NT2/D1 (cell line): ENCODE results near the gene GRAMD1B.
A peak's percentile ranks its signal among the peaks of the same experiment; 100 is the strongest.

Experiments used
- DNase-seq: peaks from one replicate; pipeline ENCODE4 v3.0.0-alpha.2; 2011; ENCODE audit warnings: low read depth, low spot score
- H3K27me3 ChIP-seq: 2 replicates; pipeline ENCODE4 v1.6.0; 2011; ENCODE audit warnings: mild to moderate bottlenecking; ENCODE audit not compliant: insufficient read length, insufficient read depth
- H3K36me3 ChIP-seq: 2 replicates; pipeline ENCODE4 v1.6.1; 2011; ENCODE audit warnings: mild to moderate bottlenecking, low read length, mixed read lengths; ENCODE audit not compliant: insufficient read depth, insufficient read length
- H3K4me1 ChIP-seq: 2 replicates; pipeline ENCODE4 v1.5.1; 2011; ENCODE audit not compliant: insufficient read depth, insufficient read length
- H3K4me3 ChIP-seq: 2 replicates; pipeline ENCODE4 v1.5.1; 2011; ENCODE audit warnings: low read depth; ENCODE audit not compliant: insufficient read length
- H3K9ac ChIP-seq: 2 replicates; pipeline ENCODE4 v1.6.0; 2011; ENCODE audit warnings: low read depth; ENCODE audit not compliant: insufficient read length
- H3K9me3 ChIP-seq: 2 replicates; pipeline ENCODE4 v1.5.1; 2011; ENCODE audit warnings: mild to moderate bottlenecking, low read length; ENCODE audit not compliant: insufficient read depth
- SUZ12 ChIP-seq: IDR thresholded peaks from 2 replicates; pipeline ENCODE4 v1.6.1; 2011; ENCODE audit not compliant: insufficient read length, insufficient read depth; ENCODE audit errors: extremely low read depth
- YY1 ChIP-seq: IDR thresholded peaks from 2 replicates; pipeline ENCODE4 v1.6.1; 2011; ENCODE audit not compliant: insufficient read length, insufficient read depth
- ZNF274 ChIP-seq: IDR thresholded peaks from 2 replicates; pipeline ENCODE4 v1.6.1; 2011; ENCODE audit warnings: mild to moderate bottlenecking, low read depth, low read length

The GRAMD1B gene

DNA sequence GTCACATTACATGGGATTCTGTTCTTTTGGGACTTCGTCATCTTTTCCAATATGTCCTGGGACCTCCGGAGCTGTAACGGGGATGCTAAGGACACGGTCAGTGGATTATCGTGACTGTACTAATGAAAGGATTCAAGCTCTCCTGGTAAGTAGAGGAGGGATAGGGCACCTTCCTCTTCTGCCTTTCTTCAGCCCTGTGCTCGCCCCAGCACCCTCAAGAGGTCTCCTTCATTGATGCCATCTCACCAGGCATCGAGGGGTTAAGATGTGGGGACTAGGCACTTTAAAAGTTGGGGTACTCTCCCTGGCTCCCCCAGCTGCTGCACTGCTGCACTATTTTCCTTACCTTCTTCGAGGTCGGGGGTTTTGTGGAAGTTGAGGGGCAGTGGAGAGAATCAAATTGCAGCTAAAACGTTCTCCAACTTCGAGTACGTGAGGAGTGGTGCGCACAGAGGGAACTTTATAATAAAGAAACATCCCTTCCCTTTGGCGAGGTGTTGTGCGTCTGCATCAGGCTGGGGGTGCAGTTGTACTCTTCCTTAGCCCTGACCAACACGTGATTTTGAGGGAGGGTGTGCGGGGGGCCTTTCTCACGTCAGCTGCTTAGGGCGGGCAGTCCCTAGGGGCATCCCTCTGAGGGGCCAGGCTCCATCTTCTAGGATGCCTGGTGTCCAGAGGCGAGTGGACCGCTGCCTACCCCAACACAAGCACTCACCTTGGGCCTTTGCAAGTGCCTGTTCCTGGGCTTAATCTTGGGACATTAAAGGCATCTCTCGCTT, 96.1 kb downstream of the GRAMD1B start:
- Histone ChIP-seq H3K27me3 (no peaks in the 10 kb centered on the region), H3K36me3 (no peaks in the 10 kb centered on the region), H3K4me3 (peak overlapping the region; percentile 4), H3K9ac (peak overlapping the region; percentile 67), H3K9me3 (no peaks in the 10 kb centered on the region), H3K4me1 (peaks cover 11% of the 10 kb centered on the region)
- TF ChIP-seq YY1 (no peak), SUZ12 (no peak), ZNF274 (no peak)
- no peak for DNase-seq

DNA sequence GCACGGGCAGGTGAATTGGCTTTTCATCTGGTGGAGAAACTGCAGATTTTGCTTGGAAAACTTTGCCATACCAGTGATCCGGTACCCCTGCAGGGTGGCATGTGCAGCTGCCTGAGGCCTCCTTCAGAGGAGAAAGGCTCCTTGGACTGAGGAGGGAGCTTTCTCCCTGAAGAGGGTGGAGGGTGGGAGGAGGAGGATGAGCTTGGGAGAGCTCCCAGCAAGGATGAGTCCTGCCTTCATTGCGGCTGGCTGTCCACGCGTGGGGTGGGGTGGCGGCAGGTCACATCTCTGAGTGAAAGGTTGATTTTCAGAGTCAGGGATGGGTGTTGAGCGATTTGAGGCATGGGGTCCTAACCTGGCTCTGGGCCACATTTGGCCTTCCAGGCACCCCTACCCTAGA, 96.8 kb downstream of the GRAMD1B start:
- TF ChIP-seq YY1: no peak
- no peak for TF ChIP-seq ZNF274
- no peak for TF ChIP-seq SUZ12
- H3K4me3 ChIP-seq: peak overlapping the region; percentile 2
- no peaks in the 10 kb centered on the region for H3K36me3 ChIP-seq
- DNase-seq: no peak
- H3K27me3 ChIP-seq: no peaks in the 10 kb centered on the region
- no peaks in the 10 kb centered on the region for H3K9me3 ChIP-seq
- peaks cover 11% of the 10 kb centered on the region for H3K4me1 ChIP-seq
- H3K9ac ChIP-seq: peak overlapping the region; percentile 6

DNA sequence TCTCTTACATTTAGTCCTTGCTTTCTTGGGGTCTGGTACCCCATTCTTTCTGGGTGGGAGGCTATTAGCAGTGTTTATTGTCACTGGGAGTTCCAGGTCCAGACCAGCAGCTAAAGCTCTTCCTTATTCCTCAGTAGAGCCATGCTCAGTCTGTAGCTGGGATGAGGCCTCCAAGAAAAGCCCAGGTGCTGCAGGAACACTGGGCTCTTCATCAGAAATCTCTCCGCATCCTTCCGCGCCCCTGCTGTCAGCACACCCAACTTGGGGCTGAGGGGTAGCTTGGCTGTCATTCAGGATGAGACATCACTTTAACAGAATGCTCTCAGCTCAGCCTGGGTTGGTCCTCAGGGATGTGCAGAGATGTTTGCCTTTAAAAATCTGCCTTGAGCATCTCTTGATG, 97.5 kb downstream of the GRAMD1B start:
- peaks cover 11% of the 10 kb centered on the region for H3K4me1 ChIP-seq
- H3K36me3 ChIP-seq: no peaks in the 10 kb centered on the region
- no peak for TF ChIP-seq YY1
- TF ChIP-seq ZNF274: no peak
- TF ChIP-seq SUZ12: no peak
- H3K27me3 ChIP-seq: no peaks in the 10 kb centered on the region
- DNase-seq: no peak
- H3K9ac ChIP-seq: no peak overlapping the region
- no peaks in the 10 kb centered on the region for H3K9me3 ChIP-seq
- no peak overlapping the region for H3K4me3 ChIP-seq

DNA sequence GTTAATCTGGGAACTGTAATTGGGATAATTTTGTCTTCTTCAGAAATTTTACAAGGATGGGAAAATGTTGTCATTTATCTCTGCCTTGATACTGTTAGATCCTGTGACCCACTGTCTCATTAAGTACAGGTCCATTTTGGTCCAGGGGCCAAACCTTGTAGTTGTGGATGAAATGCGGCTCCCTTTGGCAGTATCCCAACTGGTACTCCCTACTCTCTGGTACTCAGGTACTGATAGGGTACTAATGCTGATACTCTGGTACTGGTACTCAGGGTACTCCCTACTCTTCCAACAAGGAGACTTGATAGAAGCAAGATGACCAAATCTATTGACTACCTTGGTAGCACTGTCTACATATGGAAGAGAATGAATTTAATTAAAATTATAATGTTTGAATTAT, 97.9 kb downstream of the GRAMD1B start:
- no peak for TF ChIP-seq SUZ12
- TF ChIP-seq YY1: no peak
- TF ChIP-seq ZNF274: no peak
- Histone ChIP-seq H3K36me3 (no peaks in the 10 kb centered on the region), H3K27me3 (no peaks in the 10 kb centered on the region), H3K4me1 (peaks cover 11% of the 10 kb centered on the region), H3K9me3 (no peaks in the 10 kb centered on the region), H3K9ac (no peak overlapping the region), H3K4me3 (no peak overlapping the region)
- no peak for DNase-seq

DNA sequence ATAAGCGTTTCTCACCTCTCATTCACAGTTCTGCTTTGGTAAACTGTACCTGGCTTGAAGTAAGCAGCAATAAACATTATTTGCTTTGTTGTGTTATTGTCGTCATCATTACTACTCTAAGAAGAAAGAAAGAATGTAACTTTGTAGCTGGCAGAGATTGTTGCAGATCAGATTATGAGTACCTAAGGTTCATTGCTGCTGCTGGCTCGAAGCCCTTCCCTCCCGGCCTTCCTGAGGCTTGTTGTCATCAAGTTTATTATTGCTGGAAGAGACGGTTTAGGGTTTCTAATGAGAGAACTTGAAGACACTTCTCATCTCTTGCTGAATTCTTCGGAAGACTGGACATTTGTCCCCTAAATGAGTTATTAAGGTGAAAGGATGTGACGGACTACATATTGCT, 101.3 kb downstream of the GRAMD1B start:
- H3K36me3 ChIP-seq: no peaks in the 10 kb centered on the region
- no peaks in the 10 kb centered on the region; the same call in 1 of the 2 replicates for H3K9me3 ChIP-seq
- DNase-seq: no peak
- no peak overlapping the region for H3K9ac ChIP-seq
- no peak overlapping the region for H3K4me3 ChIP-seq
- H3K27me3 ChIP-seq: no peaks in the 10 kb centered on the region
- peaks cover 3% of the 10 kb centered on the region for H3K4me1 ChIP-seq
- TF ChIP-seq ZNF274 (no peak), YY1 (no peak), SUZ12 (no peak)

DNA sequence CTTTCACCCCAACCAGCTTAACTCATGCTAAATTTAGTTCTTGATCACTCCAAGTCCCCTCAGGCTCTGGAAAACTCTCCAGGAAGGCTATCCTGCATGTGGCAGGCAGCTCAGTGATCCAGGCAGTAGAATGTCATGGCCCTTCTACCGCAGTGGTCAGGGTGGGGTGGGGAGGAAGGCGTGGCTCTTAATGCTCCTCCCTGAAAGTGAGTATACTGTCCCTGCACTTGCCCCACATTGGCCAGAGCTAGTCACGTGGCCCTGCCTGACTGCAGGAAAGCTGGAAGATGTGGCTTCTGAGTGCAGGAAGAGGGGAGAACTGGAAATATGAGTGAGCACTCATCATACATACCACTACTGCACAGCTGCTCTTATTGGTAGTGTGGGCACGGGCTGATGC, 102.1 kb downstream of the GRAMD1B start:
- no peak overlapping the region for H3K9ac ChIP-seq
- H3K9me3 ChIP-seq: no peaks in the 10 kb centered on the region; the same call in 1 of the 2 replicates
- TF ChIP-seq ZNF274 (no peak), SUZ12 (no peak), YY1 (no peak)
- H3K27me3 ChIP-seq: no peaks in the 10 kb centered on the region
- no peaks in the 10 kb centered on the region for H3K36me3 ChIP-seq
- no peak overlapping the region for H3K4me3 ChIP-seq
- H3K4me1 ChIP-seq: peaks cover 2% of the 10 kb centered on the region
- DNase-seq: no peak

DNA sequence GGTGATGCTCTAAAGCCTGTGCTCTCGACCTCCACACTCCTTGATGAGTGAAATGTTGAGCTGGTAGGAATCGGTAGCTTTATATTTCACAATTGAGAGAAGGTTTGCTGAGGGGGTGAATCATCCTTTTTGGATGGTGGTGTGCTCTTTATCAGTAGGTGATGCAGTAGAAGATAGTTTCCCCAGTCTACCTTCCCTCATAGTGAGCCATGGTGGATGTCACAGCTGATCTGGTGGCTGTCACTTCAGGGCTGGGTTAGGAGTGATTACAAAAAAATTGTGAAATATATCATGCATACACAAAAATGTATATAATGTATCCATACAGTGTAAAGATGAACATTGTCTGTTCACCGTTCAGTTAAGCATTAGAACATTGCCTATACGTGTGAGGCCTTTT, 105.3 kb downstream of the GRAMD1B start:
- peaks cover 2% of the 10 kb centered on the region for H3K4me1 ChIP-seq
- no peak overlapping the region for H3K4me3 ChIP-seq
- H3K9me3 ChIP-seq: peaks cover 19% of the 10 kb centered on the region; the same call in 1 of the 2 replicates
- H3K9ac ChIP-seq: no peak overlapping the region
- DNase-seq: no peak
- no peak for TF ChIP-seq ZNF274
- no peak for TF ChIP-seq SUZ12
- TF ChIP-seq YY1: no peak
- H3K36me3 ChIP-seq: no peaks in the 10 kb centered on the region
- no peaks in the 10 kb centered on the region for H3K27me3 ChIP-seq
